ENCODE results near the gene UBE2F. TPM values are rescaled to one million over a fixed set of nuclear protein-coding genes. Genes with fewer than 3 reads are reported as not detected.
A peak's percentile ranks its signal among the peaks of the same experiment; 100 is the strongest.

Gene UBE2F
- total and polyA plus RNA-seq, 2 of the 13 experiments (the other 11 are each of a cell fraction or from before 2014, with no cell fraction given): 35.4 to 73.1 TPM

- TF ChIP-seq ZNF781 (CRISPR knock-in tag; IDR thresholded peaks at IDR 0.05; ENCODE audit: borderline replicate concordance, not compliant biosample characterization): peak; percentile 83
- peak; percentile 38; the same call in 1 of the 2 replicates for TF ChIP-seq ZNF543 (CRISPR knock-in tag; IDR thresholded peaks at IDR 0.05)
- TF ChIP-seq ZNF225 (CRISPR knock-in tag; IDR thresholded peaks at IDR 0.05): no peak
- TF ChIP-seq FOXA3 (CRISPR knock-in tag; IDR thresholded peaks at IDR 0.05): peak; percentile 15; the same call in 1 of the 2 replicates
- TF ChIP-seq NFE2L2 (IDR thresholded peaks at IDR 0.05; ENCODE audit: low read length): no peak
- TF ChIP-seq MYC (CRISPR knock-in tag; IDR thresholded peaks at IDR 0.05; ENCODE audit: borderline replicate concordance): peak; percentile 84
- no peak for TF ChIP-seq KLF16 (CRISPR knock-in tag; IDR thresholded peaks at IDR 0.05)
- 0 out of 2 replicates have a peak, but pooled peaks have one; percentile 76 for TF ChIP-seq ZNF557 (CRISPR knock-in tag; IDR thresholded peaks at IDR 0.05)
- TF ChIP-seq ZBTB39 (CRISPR knock-in tag; IDR thresholded peaks at IDR 0.05): peak; percentile 48; the same call in 1 of the 2 replicates
- TF ChIP-seq TFDP2 (CRISPR knock-in tag; IDR thresholded peaks at IDR 0.05): peak; percentile 37; the same call in 1 of the 2 replicates
- no peak for TF ChIP-seq ELK4 (CRISPR knock-in tag; IDR thresholded peaks at IDR 0.05; ENCODE audit: borderline replicate concordance)
- TF ChIP-seq ASH2L (IDR thresholded peaks at IDR 0.05; ENCODE audit: insufficient read length, low read depth, low read length): peak; percentile 5
- TF ChIP-seq TFE3 (CRISPR knock-in tag; IDR thresholded peaks at IDR 0.05): 0 out of 2 replicates have a peak, but pooled peaks have one; percentile 28
- TF ChIP-seq ARNTL (CRISPR knock-in tag; IDR thresholded peaks at IDR 0.05): no peak
- 0 out of 2 replicates have a peak, but pooled peaks have one; percentile 36 for TF ChIP-seq ZNF530 (CRISPR knock-in tag; IDR thresholded peaks at IDR 0.05; ENCODE audit: low read depth)
- peak; percentile 85 for TF ChIP-seq MAX (IDR thresholded peaks at IDR 0.05)
- TF ChIP-seq PHF5A (CRISPR knock-in tag; IDR thresholded peaks at IDR 0.05; ENCODE audit: low read depth, unreplicated experiment): no peak
- 0 out of 2 replicates have a peak, but pooled peaks have one; percentile 11 for TF ChIP-seq ZNF383 (CRISPR knock-in tag; IDR thresholded peaks at IDR 0.05; ENCODE audit: borderline replicate concordance)
- 0 out of 2 replicates have a peak, but pooled peaks have one; percentile 15 for TF ChIP-seq ZNF280B (CRISPR knock-in tag; IDR thresholded peaks at IDR 0.05; ENCODE audit: borderline replicate concordance)
- TF ChIP-seq MEIS1 (CRISPR knock-in tag; IDR thresholded peaks at IDR 0.05; ENCODE audit: borderline replicate concordance): peak; percentile 53; the same call in 1 of the 2 replicates
These were observed 94.7 kb downstream of the UBE2F start (continued) for GRCh38 chr2:238061315-238062202.
